Mesothelial cell of epicardium (in vitro differentiated cells): ENCODE data around the gene TRIM63. TPM values are rescaled to one million over a fixed set of nuclear protein-coding genes. Genes with fewer than 3 reads are reported as not detected.

Source experiments
- DNase-seq, 2 experiments: peaks; one replicate each; pipeline ENCODE4 v3.0.0; 2021; ENCODE audit warnings: low spot score in 2 of 2; ENCODE audit not compliant: unreplicated experiment in 2 of 2
- H3K27ac Mint-ChIP-seq: 2 replicates; pipeline ENCODE4 v1.8.0; 2021; ENCODE audit warnings: mixed read lengths
- H3K27me3 Mint-ChIP-seq: 2 replicates; pipeline ENCODE4 v1.8.0; 2021; ENCODE audit warnings: low read depth, mixed read lengths
- H3K36me3 Mint-ChIP-seq: 2 replicates; pipeline ENCODE4 v1.8.0; 2021; ENCODE audit warnings: mixed read lengths
- H3K4me1 Mint-ChIP-seq: 2 replicates; pipeline ENCODE4 v1.8.0; 2021; ENCODE audit warnings: mixed read lengths
- H3K4me3 Mint-ChIP-seq: 2 replicates; pipeline ENCODE4 v1.8.0; 2021; ENCODE audit warnings: mild to moderate bottlenecking, moderate library complexity, mixed read lengths
- H3K9me3 Mint-ChIP-seq: 2 replicates; pipeline ENCODE4 v1.8.0; 2021; ENCODE audit warnings: mixed read lengths
- CTCF ChIP-seq: fragments of 200-600 bp; sonication (generic); IDR thresholded peaks from one replicate; pipeline ENCODE4 v1.5.0; 2021; ENCODE audit warnings: antibody characterized with exemption; ENCODE audit not compliant: unreplicated experiment
- total RNA-seq: library from RNA; stranded (reverse); gene quantifications from 3 replicates; pipeline ENCODE4 v1.2.1, GENCODE V29; 2021

Gene TRIM63
- total RNA-seq, 1 donor from 2014 or later = 1.9 TPM

GRCh38 chr1:26025060-26025459 is 42.4 kb downstream of the TRIM63 start:
- H3K4me3 Mint-ChIP-seq = no peak overlapping the region
- no peak for TF ChIP-seq CTCF
- no peak for DNase-seq
- H3K9me3 Mint-ChIP-seq = no peaks in the 10 kb centered on the region
- H3K27me3 Mint-ChIP-seq = no peaks in the 10 kb centered on the region
- H3K27ac Mint-ChIP-seq = no peak overlapping the region
- H3K4me1 Mint-ChIP-seq = peaks cover 42% of the 10 kb centered on the region
- H3K36me3 Mint-ChIP-seq = no peaks in the 10 kb centered on the region

GRCh38 chr1:26023826-26024225 is 43.6 kb downstream of the TRIM63 start:
- no peak for DNase-seq
- H3K27me3 Mint-ChIP-seq = no peaks in the 10 kb centered on the region
- no peak overlapping the region for H3K27ac Mint-ChIP-seq
- no peaks in the 10 kb centered on the region for H3K9me3 Mint-ChIP-seq
- TF ChIP-seq CTCF = no peak
- H3K36me3 Mint-ChIP-seq = no peaks in the 10 kb centered on the region
- peaks cover 49% of the 10 kb centered on the region for H3K4me1 Mint-ChIP-seq
- no peak overlapping the region for H3K4me3 Mint-ChIP-seq

- DNase-seq = no peak
- Mint-ChIP-seq H3K4me1 (peaks cover 54% of the 10 kb centered on the region), H3K36me3 (no peaks in the 10 kb centered on the region), H3K9me3 (no peaks in the 10 kb centered on the region), H3K4me3 (peak overlapping the region; percentile 37), H3K27ac (no peak overlapping the region), H3K27me3 (no peaks in the 10 kb centered on the region)
- no peak for TF ChIP-seq CTCF
Measured at GRCh38 chr1:26023009-26023408, 44.4 kb downstream of the TRIM63 start.

- no peak for DNase-seq
- Mint-ChIP-seq H3K4me1 (peaks cover 54% of the 10 kb centered on the region), H3K36me3 (no peaks in the 10 kb centered on the region), H3K27ac (no peak overlapping the region), H3K9me3 (no peaks in the 10 kb centered on the region), H3K4me3 (peak overlapping the region; percentile 28), H3K27me3 (no peaks in the 10 kb centered on the region)
- no peak for TF ChIP-seq CTCF
Measured at GRCh38 chr1:26022404-26022779, 45.0 kb downstream of the TRIM63 start.

GRCh38 chr1:26021647-26022403 is 45.6 kb downstream of the TRIM63 start, which contains the start of gene EXTL1:
EXTL1 (plus strand) TSS chr1:26021775; CDS start chr1:26022647, 872 bp downstream.
- H3K4me3 Mint-ChIP-seq = peak within 1 kb of the TSS; percentile 95
- TF ChIP-seq CTCF = no peak
- H3K4me1 Mint-ChIP-seq = peaks cover 56% of the 10 kb centered on the region

More at GRCh38 chr1:26021647-26022403, 45.6 kb downstream of the TRIM63 start, which contains the start of gene EXTL1:
- H3K27me3 Mint-ChIP-seq = no peaks in the 10 kb centered on the region
- DNase-seq = peak in 1 of 2 experiments; percentile 56
- no peaks in the 10 kb centered on the region for H3K9me3 Mint-ChIP-seq
- peak within 1 kb of the TSS; percentile 34 for H3K27ac Mint-ChIP-seq
- no peaks in the 10 kb centered on the region for H3K36me3 Mint-ChIP-seq
